Right lobe of liver (tissue), 6 donors: Measurements from ENCODE around the gene C6orf89. TPM values are rescaled to one million over a fixed set of nuclear protein-coding genes. Genes with fewer than 3 reads are reported as not detected.
A peak's percentile ranks its signal among the peaks of the same experiment; 100 is the strongest.

Experiments used
- ATAC-seq, 4 donors: fragments of 200-7000 bp; cut with Tn5 transposase; one replicate each; pipeline ENCODE4 v1.9.1; 2020; ENCODE audit warnings: mild to moderate bottlenecking in 4 of 4, moderate library complexity in 4 of 4
- DNase-seq, 3 donors: peaks; one replicate each; pipeline ENCODE4 v3.0.0-alpha.2; 2020
- H3K27ac ChIP-seq, 3 donors: fragments of 200-600 bp; one replicate each; pipeline ENCODE4 v1.8.0; 2022
- H3K27me3 ChIP-seq, 2 donors: fragments of 200-600 bp; one replicate each; pipeline ENCODE4 v1.8.0; 2022
- H3K36me3 ChIP-seq, 4 donors: fragments of 200-600 bp; sonication (generic) in 1 of 4; one replicate each; pipeline versions ENCODE4 v1.5.1 to v1.8.0; 2017 to 2022; ENCODE audit warnings: control low read depth in 1 of 4
- H3K4me1 ChIP-seq, 4 donors: fragments of 200-600 bp; sonication (generic) in 1 of 4; one replicate each; pipeline versions ENCODE4 v1.5.1 to v1.8.0; 2017 to 2022; ENCODE audit warnings: control low read depth in 1 of 4
- H3K4me3 ChIP-seq, 3 donors: fragments of 200-600 bp; one replicate each; pipeline ENCODE4 v1.8.0; 2022
- H3K9me3 ChIP-seq, 4 donors: fragments of 200-600 bp; sonication (generic) in 1 of 4; one replicate each; pipeline versions ENCODE4 v1.5.1 to v1.8.0; 2017 to 2022; ENCODE audit warnings: control low read depth in 1 of 4
- POLR2A ChIP-seq: fragments of 450-650 bp; IDR thresholded peaks from one replicate; pipeline ENCODE4 v1.6.1; 2017; ENCODE audit warnings: antibody characterized with exemption, mild to moderate bottlenecking
- WGBS: methylation state at CpG from one replicate; pipeline ENCODE4 v1.1.6; 2018; ENCODE audit warnings: low coverage, low lambda C conversion rate; ENCODE audit not compliant: insufficient coverage; ENCODE audit errors: missing lambda C conversion rate; 5-methylcytosine and 5-hydroxymethylcytosine counted together
- intact Hi-C, 2 donors: fragments of 100-400 bp; cut with DNase I; formaldehyde crosslinking; loops; one replicate each; pipeline versions ENCODE4 v1.11.2 to v1.14.1; 2022
- total RNA-seq, 6 experiments: library from RNA; depleted of rRNA in 2 of 6; stranded (reverse); fragments of >200 nt in 2 of 6; fragmentation: NEBNext Ultra II Directional in 3 of 6; extraction: Animal tissue kit (Norgen Biotek cat#: 25700) in 3 of 6; gene quantifications; one replicate each; pipeline versions ENCODE4 v1.1.0 to v1.2.4, GENCODE V29; 2016 to 2023
- TF ChIP-seq, protein P1 (sequence below), 4 donors: fragments of 200-600 bp in 3 of 4; fragments of 450-650 bp in 1 of 4; IDR thresholded peaks; one replicate each; pipeline versions ENCODE4 v1.5.1 to v1.8.0; 2016 to 2022; ENCODE audit warnings: antibody characterized with exemption in 4 of 4, mild to moderate bottlenecking in 2 of 4
- donor health status: DM: no; HTN: yes; CAD: no.
- donor health status: DM: no; HTN: no; CAD: no.
- donor health status: DM: no; HTN: no; CAD: no.
- donor health status: DM: no; HTN: yes; CAD: no.
- donor health status: DM: no; HTN: yes; CAD: no.

The C6orf89 gene
- total RNA-seq, 6 experiments from 2014 or later = 29.0 to 37.0 (median 32.1) TPM

DNA sequence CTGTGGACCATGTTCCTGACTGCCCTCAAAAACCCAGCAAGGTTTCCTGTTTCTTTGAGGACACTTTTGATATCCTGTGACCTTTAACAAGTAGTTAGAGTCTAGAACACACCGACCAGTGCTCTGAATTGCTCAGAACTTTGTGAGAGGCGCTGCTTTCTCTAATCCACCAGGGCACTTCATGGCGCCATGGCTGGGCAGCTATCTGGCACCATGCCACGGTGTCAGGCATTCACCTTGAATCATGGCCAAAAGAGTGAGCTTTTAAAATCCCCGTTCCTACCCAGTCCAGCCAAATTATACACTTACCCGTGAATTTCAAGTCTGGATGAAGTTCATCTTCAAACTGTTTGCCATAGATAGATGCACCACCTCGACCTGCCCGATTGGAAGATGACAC, 29.5 kb upstream of the C6orf89 start:
- intact Hi-C loops = no loop called here
- no peak for TF ChIP-seq POLR2A
- TF ChIP-seq, protein P1, sequence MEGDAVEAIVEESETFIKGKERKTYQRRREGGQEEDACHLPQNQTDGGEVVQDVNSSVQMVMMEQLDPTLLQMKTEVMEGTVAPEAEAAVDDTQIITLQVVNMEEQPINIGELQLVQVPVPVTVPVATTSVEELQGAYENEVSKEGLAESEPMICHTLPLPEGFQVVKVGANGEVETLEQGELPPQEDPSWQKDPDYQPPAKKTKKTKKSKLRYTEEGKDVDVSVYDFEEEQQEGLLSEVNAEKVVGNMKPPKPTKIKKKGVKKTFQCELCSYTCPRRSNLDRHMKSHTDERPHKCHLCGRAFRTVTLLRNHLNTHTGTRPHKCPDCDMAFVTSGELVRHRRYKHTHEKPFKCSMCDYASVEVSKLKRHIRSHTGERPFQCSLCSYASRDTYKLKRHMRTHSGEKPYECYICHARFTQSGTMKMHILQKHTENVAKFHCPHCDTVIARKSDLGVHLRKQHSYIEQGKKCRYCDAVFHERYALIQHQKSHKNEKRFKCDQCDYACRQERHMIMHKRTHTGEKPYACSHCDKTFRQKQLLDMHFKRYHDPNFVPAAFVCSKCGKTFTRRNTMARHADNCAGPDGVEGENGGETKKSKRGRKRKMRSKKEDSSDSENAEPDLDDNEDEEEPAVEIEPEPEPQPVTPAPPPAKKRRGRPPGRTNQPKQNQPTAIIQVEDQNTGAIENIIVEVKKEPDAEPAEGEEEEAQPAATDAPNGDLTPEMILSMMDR (IDR thresholded peaks at IDR 0.05) = no peak
- peak in 2 of 4 donors; percentile 11 to 21 for ATAC-seq
- no peak overlapping the region for H3K4me3 ChIP-seq
- H3K27ac ChIP-seq = no peak overlapping the region
- H3K27me3 ChIP-seq = no peaks in the 10 kb centered on the region
- WGBS = 50% methylated on average over 8 of the region's 8 CpGs
- H3K4me1 ChIP-seq = peaks cover 0 to 6% (median 0%) of the 10 kb centered on the region in 4 donors
- H3K36me3 ChIP-seq = peaks cover 0 to 8% (median 4%) of the 10 kb centered on the region in 4 donors
- H3K9me3 ChIP-seq = no peaks in the 10 kb centered on the region
- DNase-seq = peak in 2 of 3 donors; percentile 42 to 60

DNA sequence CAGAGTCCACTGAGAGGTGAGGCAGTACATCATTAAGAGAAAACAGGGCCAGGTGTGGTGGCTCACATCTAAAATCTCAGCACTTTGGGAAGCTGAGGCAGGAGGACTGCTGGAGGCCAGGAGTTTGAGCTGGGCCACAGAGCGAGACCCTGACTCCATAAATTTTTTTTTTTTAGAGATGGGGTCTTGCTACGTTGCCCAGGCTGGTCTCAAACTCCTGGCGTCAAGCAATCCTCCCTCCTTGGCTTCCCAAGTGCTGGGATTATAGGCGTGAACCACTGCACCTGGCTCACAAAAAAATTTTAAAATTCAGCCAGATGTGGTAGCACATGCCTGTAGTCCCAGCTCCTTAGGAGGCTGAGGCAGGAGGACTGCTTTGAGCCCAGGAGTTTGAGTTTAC, 28.4 kb upstream of the C6orf89 start:
- Histone ChIP-seq H3K4me3 (no peak overlapping the region), H3K27ac (no peak overlapping the region), H3K27me3 (no peaks in the 10 kb centered on the region), H3K36me3 (peaks cover 0 to 8% (median 4%) of the 10 kb centered on the region in 4 donors), H3K9me3 (no peaks in the 10 kb centered on the region), H3K4me1 (peaks cover 0 to 6% (median 0%) of the 10 kb centered on the region in 4 donors)
- DNase-seq = no peak
- WGBS = 100% methylated on average over 4 of the region's 4 CpGs
- TF ChIP-seq, protein P1 (IDR thresholded peaks at IDR 0.05) = no peak
- no peak for TF ChIP-seq POLR2A
- ATAC-seq = no peak
- intact Hi-C loops = no loop called here

DNA sequence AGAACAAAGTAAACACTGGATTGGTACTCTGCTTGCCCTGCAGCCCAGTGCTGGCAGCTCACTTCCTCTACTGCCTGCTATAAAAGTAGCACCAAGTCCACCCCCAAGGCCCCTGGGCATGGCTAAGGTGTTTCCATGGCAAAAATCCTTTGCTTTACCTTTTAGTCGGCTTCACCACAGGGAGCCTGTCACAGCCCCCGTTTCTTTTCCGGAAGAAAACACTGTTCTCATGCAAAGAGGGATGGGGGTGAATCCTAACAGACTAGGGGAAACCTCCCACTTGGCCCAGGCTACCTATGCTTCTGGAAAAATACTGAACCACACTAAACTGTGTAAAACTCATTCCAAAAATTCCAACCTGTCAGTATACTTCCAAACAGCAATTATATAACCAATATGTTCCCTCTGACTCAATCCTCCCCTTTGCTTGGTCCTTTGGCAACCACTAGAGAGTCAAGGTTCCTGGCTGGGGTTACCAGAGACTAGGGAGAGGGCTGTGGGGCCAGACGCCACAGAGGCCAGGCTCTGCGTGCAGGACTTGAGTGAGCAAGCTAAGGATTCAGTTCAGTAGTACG, 27.3 kb upstream of the C6orf89 start:
- no peaks in the 10 kb centered on the region for H3K4me1 ChIP-seq
- no peaks in the 10 kb centered on the region for H3K27me3 ChIP-seq
- intact Hi-C loops = no loop called here
- H3K4me3 ChIP-seq = no peak overlapping the region
- TF ChIP-seq, protein P1 (IDR thresholded peaks at IDR 0.05) = no peak
- TF ChIP-seq POLR2A = no peak
- ATAC-seq = peak in 3 of 4 donors; percentile 28 to 38 (median 30)
- 70% methylated on average over 2 of the region's 6 CpGs for WGBS
- no peaks in the 10 kb centered on the region for H3K9me3 ChIP-seq
- DNase-seq = peak in 1 of 3 donors; percentile 52
- H3K27ac ChIP-seq = no peak overlapping the region
- peaks cover 0 to 8% (median 4%) of the 10 kb centered on the region in 4 donors for H3K36me3 ChIP-seq

DNA sequence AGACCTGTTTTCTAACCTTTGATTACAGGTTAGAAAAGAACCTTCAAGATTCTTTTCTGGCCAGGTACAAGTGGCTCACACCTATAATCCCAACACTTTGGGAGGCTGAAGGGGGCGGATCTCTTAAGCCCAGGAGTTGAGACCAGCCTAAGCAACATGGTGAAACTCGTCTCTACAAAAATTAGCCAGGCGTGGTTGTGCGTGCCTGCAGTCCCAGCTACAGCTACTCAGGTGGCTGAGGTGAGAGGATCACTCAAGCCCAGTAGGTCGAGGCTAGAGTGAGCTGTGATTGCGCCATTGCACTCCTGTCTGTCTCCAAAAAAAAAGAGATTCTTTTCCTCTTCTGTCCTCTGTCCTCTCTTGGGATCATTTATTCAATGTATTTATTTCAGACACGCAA, 25.6 kb upstream of the C6orf89 start:
- Histone ChIP-seq H3K27ac (no peak overlapping the region), H3K4me1 (no peaks in the 10 kb centered on the region), H3K9me3 (no peaks in the 10 kb centered on the region), H3K36me3 (peaks cover 0 to 6% (median 4%) of the 10 kb centered on the region in 4 donors), H3K27me3 (no peaks in the 10 kb centered on the region), H3K4me3 (no peak overlapping the region)
- WGBS = 97% methylated on average over 7 of the region's 7 CpGs
- DNase-seq (peak in 1 of 3 donors; percentile 14), ATAC-seq (no peak)
- intact Hi-C loops = no loop called here
- TF ChIP-seq, protein P1 (IDR thresholded peaks at IDR 0.05) = no peak
- TF ChIP-seq POLR2A = no peak
